ENCODE measurements around the gene RHO. TPM values are rescaled to one million over a fixed set of nuclear protein-coding genes. Genes with fewer than 3 reads are reported as not detected.

RHO gene
- total RNA-seq, 1 experiment from 2014 or later: not detected

- no peaks in the 10 kb centered on the region for H3K4me1 ChIP-seq (ENCODE audit: control insufficient read depth in 1 of 2, insufficient read depth in 2 of 2, low read length in 2 of 2)
- no peak overlapping the region for H3K27ac ChIP-seq (ENCODE audit: low read depth, low read length)
- no peaks in the 10 kb centered on the region for H3K27me3 ChIP-seq (ENCODE audit: insufficient read depth, low read length)
- no peak overlapping the region for H2AFZ ChIP-seq (ENCODE audit: low read depth, low read length, poor library complexity, severe bottlenecking)
- ChIA-PET RAD21 (ENCODE audit: low non-redundant PET in 1 of 2, low total read pairs in 2 of 2, uncharacterized antibody in 2 of 2, unreplicated experiment in 2 of 2) (no interaction called here), POLR2A (no interaction called here), CTCF (no interaction called here)
- no peak overlapping the region for H3K9ac ChIP-seq (ENCODE audit: low read length)
- no peak overlapping the region for H3K4me3 ChIP-seq (replicated peaks in 1 of 2; ENCODE audit: low read depth in 1 of 2, low read length in 2 of 2)
- no TSS peak for BruUV-seq (replicated peaks)
- TF ChIP-seq YY1 (IDR thresholded peaks at IDR 0.05; ENCODE audit: extremely low read depth, insufficient replicate concordance, low read depth, low read length) (no peak), ZFX (IDR thresholded peaks at IDR 0.05) (no peak), SIN3A (IDR thresholded peaks at IDR 0.05; ENCODE audit: low read depth) (no peak), POLR2A (IDR thresholded peaks at IDR 0.05; ENCODE audit: borderline replicate concordance, extremely low read depth, insufficient read depth, insufficient read length) (no peak), EZH2 (IDR thresholded peaks at IDR 0.05) (no peak), ATF3 (IDR thresholded peaks at IDR 0.05) (no peak), ZNF274 (IDR thresholded peaks at IDR 0.05; ENCODE audit: low read depth, low read length) (no peak), ZBTB33 (IDR thresholded peaks at IDR 0.05; ENCODE audit: extremely low read depth, insufficient replicate concordance, low read length) (no peak), CBX3 (IDR thresholded peaks at IDR 0.05; ENCODE audit: low read depth) (no peak), FOSL1 (IDR thresholded peaks at IDR 0.05; ENCODE audit: low read depth) (no peak), EZH2phosphoT487 (IDR thresholded peaks at IDR 0.05; ENCODE audit: borderline replicate concordance) (no peak), CEBPB (IDR thresholded peaks at IDR 0.05; ENCODE audit: low read depth) (no peak), EGR1 (IDR thresholded peaks at IDR 0.05; ENCODE audit: low read depth) (no peak)
- TF ChIP-seq, protein P1, sequence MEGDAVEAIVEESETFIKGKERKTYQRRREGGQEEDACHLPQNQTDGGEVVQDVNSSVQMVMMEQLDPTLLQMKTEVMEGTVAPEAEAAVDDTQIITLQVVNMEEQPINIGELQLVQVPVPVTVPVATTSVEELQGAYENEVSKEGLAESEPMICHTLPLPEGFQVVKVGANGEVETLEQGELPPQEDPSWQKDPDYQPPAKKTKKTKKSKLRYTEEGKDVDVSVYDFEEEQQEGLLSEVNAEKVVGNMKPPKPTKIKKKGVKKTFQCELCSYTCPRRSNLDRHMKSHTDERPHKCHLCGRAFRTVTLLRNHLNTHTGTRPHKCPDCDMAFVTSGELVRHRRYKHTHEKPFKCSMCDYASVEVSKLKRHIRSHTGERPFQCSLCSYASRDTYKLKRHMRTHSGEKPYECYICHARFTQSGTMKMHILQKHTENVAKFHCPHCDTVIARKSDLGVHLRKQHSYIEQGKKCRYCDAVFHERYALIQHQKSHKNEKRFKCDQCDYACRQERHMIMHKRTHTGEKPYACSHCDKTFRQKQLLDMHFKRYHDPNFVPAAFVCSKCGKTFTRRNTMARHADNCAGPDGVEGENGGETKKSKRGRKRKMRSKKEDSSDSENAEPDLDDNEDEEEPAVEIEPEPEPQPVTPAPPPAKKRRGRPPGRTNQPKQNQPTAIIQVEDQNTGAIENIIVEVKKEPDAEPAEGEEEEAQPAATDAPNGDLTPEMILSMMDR (IDR thresholded peaks at IDR 0.05 in 2 of 3, conservative IDR thresholded peaks at IDR 0.05 in 1 of 3; ENCODE audit: borderline replicate concordance in 1 of 3, insufficient read depth in 1 of 3, low read depth in 2 of 3, low read length in 2 of 3): no peak
- TF ChIP-seq, protein P2, sequence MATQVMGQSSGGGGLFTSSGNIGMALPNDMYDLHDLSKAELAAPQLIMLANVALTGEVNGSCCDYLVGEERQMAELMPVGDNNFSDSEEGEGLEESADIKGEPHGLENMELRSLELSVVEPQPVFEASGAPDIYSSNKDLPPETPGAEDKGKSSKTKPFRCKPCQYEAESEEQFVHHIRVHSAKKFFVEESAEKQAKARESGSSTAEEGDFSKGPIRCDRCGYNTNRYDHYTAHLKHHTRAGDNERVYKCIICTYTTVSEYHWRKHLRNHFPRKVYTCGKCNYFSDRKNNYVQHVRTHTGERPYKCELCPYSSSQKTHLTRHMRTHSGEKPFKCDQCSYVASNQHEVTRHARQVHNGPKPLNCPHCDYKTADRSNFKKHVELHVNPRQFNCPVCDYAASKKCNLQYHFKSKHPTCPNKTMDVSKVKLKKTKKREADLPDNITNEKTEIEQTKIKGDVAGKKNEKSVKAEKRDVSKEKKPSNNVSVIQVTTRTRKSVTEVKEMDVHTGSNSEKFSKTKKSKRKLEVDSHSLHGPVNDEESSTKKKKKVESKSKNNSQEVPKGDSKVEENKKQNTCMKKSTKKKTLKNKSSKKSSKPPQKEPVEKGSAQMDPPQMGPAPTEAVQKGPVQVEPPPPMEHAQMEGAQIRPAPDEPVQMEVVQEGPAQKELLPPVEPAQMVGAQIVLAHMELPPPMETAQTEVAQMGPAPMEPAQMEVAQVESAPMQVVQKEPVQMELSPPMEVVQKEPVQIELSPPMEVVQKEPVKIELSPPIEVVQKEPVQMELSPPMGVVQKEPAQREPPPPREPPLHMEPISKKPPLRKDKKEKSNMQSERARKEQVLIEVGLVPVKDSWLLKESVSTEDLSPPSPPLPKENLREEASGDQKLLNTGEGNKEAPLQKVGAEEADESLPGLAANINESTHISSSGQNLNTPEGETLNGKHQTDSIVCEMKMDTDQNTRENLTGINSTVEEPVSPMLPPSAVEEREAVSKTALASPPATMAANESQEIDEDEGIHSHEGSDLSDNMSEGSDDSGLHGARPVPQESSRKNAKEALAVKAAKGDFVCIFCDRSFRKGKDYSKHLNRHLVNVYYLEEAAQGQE (IDR thresholded peaks at IDR 0.05; ENCODE audit: low read depth): no peak
- ATAC-seq (no peak), DNase-seq (ENCODE audit: low read depth, low spot score) (no peak)
- no peaks in the 10 kb centered on the region for H3K9me2 ChIP-seq (ENCODE audit: insufficient read depth)
- no peak overlapping the region for H3K4me2 ChIP-seq (ENCODE audit: low read length)
- H4K20me1 ChIP-seq (ENCODE audit: insufficient read depth): no peaks in the 10 kb centered on the region
- no peaks in the 10 kb centered on the region; a peak in 1 of 4 replicates for H3K36me3 ChIP-seq (ENCODE audit: control insufficient read depth in 1 of 2, insufficient read depth in 2 of 2, low read length in 2 of 2)
- H3K79me2 ChIP-seq (ENCODE audit: insufficient read depth, low read length): no peaks in the 10 kb centered on the region
- intact Hi-C loops (cut with micrococcal nuclease): no loop called here
- H3K9me3 ChIP-seq (ENCODE audit: control insufficient read depth in 1 of 2, insufficient read depth in 1 of 2, low read depth in 1 of 2, low read length in 2 of 2): no peaks in the 10 kb centered on the region
Measured at GRCh38 chr3:129558772-129559564, 30.5 kb downstream of the RHO start.

Measured in HCT116 (cell line).